ENCODE data around the gene KCNA10. TPM values are rescaled to one million over a fixed set of nuclear protein-coding genes. Genes with fewer than 3 reads are reported as not detected.
"Not testable (repeated sequence)": the region's sequence is repeated elsewhere in the genome, so short reads cannot be mapped to it uniquely, and the experiment has no call there.

The KCNA10 gene
- total RNA-seq, 1 experiment from 2014 or later, result not detected

DNA sequence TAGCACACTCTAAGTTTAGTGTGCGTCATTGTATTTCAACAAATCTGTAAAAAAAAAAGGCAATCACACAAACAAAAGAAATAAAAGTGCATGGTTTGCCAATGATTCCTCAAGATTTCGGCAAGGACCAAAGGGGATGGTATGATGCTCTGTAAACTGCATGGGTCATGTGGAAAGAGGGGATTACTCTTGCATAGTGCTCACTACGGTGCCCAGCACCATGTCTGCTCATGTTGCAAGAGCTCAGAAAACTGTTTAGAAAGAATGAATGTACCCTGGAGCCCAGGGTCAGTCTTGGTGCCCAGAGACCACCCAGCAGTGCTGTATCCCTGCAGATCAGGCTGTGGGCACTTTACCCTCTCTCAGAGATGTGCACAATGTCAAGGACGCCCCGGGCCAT lies 3.6 kb upstream of the KCNA10 start:
- Histone ChIP-seq H3K36me3 (replicated peaks; ENCODE audit: control insufficient read depth, insufficient read depth, low read length) (no peaks in the 10 kb centered on the region), H3K4me3 (ENCODE audit: insufficient read depth, low read depth, low read length) (no peak overlapping the region), H3K27me3 (ENCODE audit: control insufficient read depth, insufficient read depth, low read length) (peaks cover 7% of the 10 kb centered on the region; the same call in 1 of the 2 replicates)
- DNase-seq, result no peak

- no peaks in the 10 kb centered on the region for H3K36me3 ChIP-seq (replicated peaks; ENCODE audit: control insufficient read depth, insufficient read depth, low read length)
- H3K4me3 ChIP-seq (ENCODE audit: insufficient read depth, low read depth, low read length), result no peak overlapping the region
- H3K27me3 ChIP-seq (ENCODE audit: control insufficient read depth, insufficient read depth, low read length), result peaks cover 4% of the 10 kb centered on the region; the same call in 1 of the 2 replicates
- no peak for DNase-seq
Observed at GRCh38 chr1:110520827-110521226, 1.9 kb upstream of the KCNA10 start.

GRCh38 chr1:110515891-110516290 lies 3.1 kb downstream of the KCNA10 start:
- H3K27me3 ChIP-seq (ENCODE audit: control insufficient read depth, insufficient read depth, low read length), result no peaks in the 10 kb centered on the region
- no peak for DNase-seq
- no peaks in the 10 kb centered on the region for H3K36me3 ChIP-seq (replicated peaks; ENCODE audit: control insufficient read depth, insufficient read depth, low read length)
- no peak overlapping the region for H3K4me3 ChIP-seq (ENCODE audit: insufficient read depth, low read depth, low read length)

GRCh38 chr1:110515041-110515440 lies 3.9 kb downstream of the KCNA10 start:
- no peak for DNase-seq
- no peaks in the 10 kb centered on the region for H3K36me3 ChIP-seq (replicated peaks; ENCODE audit: control insufficient read depth, insufficient read depth, low read length)
- no peaks in the 10 kb centered on the region for H3K27me3 ChIP-seq (ENCODE audit: control insufficient read depth, insufficient read depth, low read length)
- H3K4me3 ChIP-seq (ENCODE audit: insufficient read depth, low read depth, low read length), result no peak overlapping the region

GRCh38 chr1:110513511-110513910 lies 5.5 kb downstream of the KCNA10 start:
- no peaks in the 10 kb centered on the region for H3K36me3 ChIP-seq (replicated peaks; ENCODE audit: control insufficient read depth, insufficient read depth, low read length)
- peak; percentile 54 for DNase-seq
- H3K27me3 ChIP-seq (ENCODE audit: control insufficient read depth, insufficient read depth, low read length), result no peaks in the 10 kb centered on the region
- H3K4me3 ChIP-seq (ENCODE audit: insufficient read depth, low read depth, low read length), result no peak overlapping the region

GRCh38 chr1:110511436-110511835 lies 7.5 kb downstream of the KCNA10 start:
- no peak for DNase-seq
- no peaks in the 10 kb centered on the region for H3K27me3 ChIP-seq (ENCODE audit: control insufficient read depth, insufficient read depth, low read length)
- no peaks in the 10 kb centered on the region for H3K36me3 ChIP-seq (replicated peaks; ENCODE audit: control insufficient read depth, insufficient read depth, low read length)
- H3K4me3 ChIP-seq (ENCODE audit: insufficient read depth, low read depth, low read length), result no peak overlapping the region

DNA sequence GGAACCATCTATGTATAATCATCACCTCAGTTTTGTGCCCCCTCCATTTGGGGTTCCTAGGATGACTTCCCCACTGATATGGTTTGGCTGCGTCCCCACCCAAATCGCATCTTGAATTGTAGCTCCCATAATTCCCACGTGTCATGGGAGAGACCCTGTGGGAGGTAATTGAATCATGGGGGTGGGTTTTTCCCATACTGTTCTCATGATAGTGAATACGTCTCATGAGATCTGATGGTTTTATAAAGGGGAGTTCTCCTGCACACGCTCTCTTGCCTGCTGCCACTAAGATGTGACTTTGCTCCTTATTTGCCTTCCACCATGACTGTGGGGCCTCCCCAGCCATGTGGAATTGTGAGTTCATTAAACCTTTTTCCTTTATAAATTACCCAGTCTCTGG lies 8.1 kb downstream of the KCNA10 start:
- not testable (repeated sequence) for H3K36me3 ChIP-seq (replicated peaks; ENCODE audit: control insufficient read depth, insufficient read depth, low read length); DNase-seq; H3K27me3 ChIP-seq (ENCODE audit: control insufficient read depth, insufficient read depth, low read length); H3K4me3 ChIP-seq (ENCODE audit: insufficient read depth, low read depth, low read length)

GRCh38 chr1:110509655-110510054 lies 9.3 kb downstream of the KCNA10 start:
- H3K36me3 ChIP-seq (replicated peaks; ENCODE audit: control insufficient read depth, insufficient read depth, low read length), result no peaks in the 10 kb centered on the region
- H3K27me3 ChIP-seq (ENCODE audit: control insufficient read depth, insufficient read depth, low read length), result no peaks in the 10 kb centered on the region
- no peak overlapping the region for H3K4me3 ChIP-seq (ENCODE audit: insufficient read depth, low read depth, low read length)
- DNase-seq, result no peak

DNA sequence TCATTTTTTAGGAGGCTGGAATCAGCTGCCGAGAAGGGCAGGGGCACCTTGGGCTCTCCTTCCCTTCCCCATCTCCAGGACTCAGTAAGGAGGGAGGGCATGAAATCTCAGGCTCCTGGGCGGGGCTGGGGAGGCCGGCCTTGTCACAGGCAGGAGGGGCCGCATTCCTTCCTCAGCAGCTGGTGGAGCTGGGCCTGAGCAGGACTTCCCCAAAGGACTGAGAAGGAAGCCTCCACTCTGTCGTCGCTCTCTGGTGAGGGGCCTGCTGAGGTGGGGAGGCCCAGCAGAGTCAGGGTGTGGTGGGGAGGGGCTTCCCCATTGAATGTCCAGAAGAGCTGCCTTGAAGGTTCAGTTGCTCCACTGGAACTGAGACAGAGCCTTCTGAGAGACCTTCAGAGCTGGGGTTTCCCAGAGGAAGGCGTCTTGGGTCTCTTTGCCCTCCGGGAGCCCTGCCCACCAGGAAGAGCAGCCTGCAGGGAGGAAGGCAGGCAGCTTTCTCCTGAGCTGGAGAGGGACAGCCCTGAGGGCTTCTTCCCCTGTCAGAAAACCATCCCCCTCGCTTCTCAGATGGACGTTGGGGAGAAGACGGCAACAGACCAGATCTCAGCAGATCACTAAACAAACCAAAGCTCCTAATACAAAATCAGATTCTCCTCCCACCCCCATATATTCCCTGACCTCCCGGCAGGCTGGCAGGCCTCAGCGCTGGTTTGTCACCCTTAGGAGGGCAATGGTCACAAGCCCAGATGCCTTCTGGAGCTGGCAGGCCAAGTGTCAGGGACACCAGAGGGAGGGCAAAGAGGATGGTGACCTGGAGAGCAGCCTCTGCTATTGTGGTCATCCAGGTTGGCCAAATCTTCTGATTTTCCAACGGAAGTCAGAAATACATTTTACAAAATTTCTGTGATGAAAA lies 10.7 kb downstream of the KCNA10 start:
- peak; percentile 85 for DNase-seq
- H3K27me3 ChIP-seq (ENCODE audit: control insufficient read depth, insufficient read depth, low read length), result no peaks in the 10 kb centered on the region
- no peaks in the 10 kb centered on the region for H3K36me3 ChIP-seq (replicated peaks; ENCODE audit: control insufficient read depth, insufficient read depth, low read length)
- H3K4me3 ChIP-seq (ENCODE audit: insufficient read depth, low read depth, low read length), result no peak overlapping the region

DNA sequence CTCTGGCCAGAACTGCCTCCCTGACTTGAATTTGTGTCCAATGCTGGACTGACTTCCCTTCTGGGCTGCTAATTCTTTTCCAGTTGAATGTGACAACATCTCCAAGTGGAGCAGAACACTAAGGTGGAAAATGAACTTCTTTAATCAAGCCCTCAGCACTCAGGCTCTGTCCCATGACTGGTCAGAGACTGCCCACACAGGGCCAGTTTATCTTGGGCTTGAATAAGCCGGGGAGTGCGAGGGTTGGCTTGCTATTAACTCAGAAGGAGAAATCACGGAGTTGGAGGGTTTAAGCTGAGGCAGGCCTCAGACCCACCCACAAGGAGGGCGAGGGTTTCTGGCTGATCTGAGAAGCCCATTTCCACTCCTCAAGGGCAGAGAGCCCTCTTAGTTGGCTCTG lies 12.4 kb downstream of the KCNA10 start:
- no peak for DNase-seq
- Histone ChIP-seq H3K36me3 (replicated peaks; ENCODE audit: control insufficient read depth, insufficient read depth, low read length) (no peaks in the 10 kb centered on the region), H3K27me3 (ENCODE audit: control insufficient read depth, insufficient read depth, low read length) (no peaks in the 10 kb centered on the region), H3K4me3 (ENCODE audit: insufficient read depth, low read depth, low read length) (no peak overlapping the region)

GRCh38 chr1:110505596-110505995 lies 13.4 kb downstream of the KCNA10 start:
- no peaks in the 10 kb centered on the region for H3K27me3 ChIP-seq (ENCODE audit: control insufficient read depth, insufficient read depth, low read length)
- no peaks in the 10 kb centered on the region for H3K36me3 ChIP-seq (replicated peaks; ENCODE audit: control insufficient read depth, insufficient read depth, low read length)
- no peak for DNase-seq
- no peak overlapping the region for H3K4me3 ChIP-seq (ENCODE audit: insufficient read depth, low read depth, low read length)

- Histone ChIP-seq H3K36me3 (replicated peaks; ENCODE audit: control insufficient read depth, insufficient read depth, low read length) (no peaks in the 10 kb centered on the region), H3K27me3 (ENCODE audit: control insufficient read depth, insufficient read depth, low read length) (no peaks in the 10 kb centered on the region), H3K4me3 (ENCODE audit: insufficient read depth, low read depth, low read length) (no peak overlapping the region)
- no peak for DNase-seq
Observed at GRCh38 chr1:110504226-110504625, 14.7 kb downstream of the KCNA10 start.

DNA sequence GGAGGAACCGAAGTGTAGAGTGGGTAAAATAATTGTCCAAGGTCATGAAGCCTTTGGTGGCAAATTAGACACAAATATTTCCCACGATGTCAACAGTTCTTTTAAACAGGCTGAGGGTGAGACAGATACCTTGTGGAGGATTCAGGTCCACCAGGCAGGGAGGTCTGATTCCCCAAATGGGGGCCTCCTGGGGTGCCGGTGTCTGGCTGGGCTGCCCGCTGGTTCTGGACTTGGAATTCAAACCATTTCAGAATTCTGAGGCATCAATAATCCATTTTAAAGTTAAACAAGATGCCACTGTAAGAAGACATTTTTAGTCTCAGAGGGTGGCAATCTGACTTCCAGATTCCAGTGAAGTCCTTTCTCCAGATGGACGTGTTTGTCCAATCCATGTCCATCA lies 15.5 kb downstream of the KCNA10 start:
- H3K36me3 ChIP-seq (replicated peaks; ENCODE audit: control insufficient read depth, insufficient read depth, low read length), result no peaks in the 10 kb centered on the region
- no peak for DNase-seq
- no peaks in the 10 kb centered on the region for H3K27me3 ChIP-seq (ENCODE audit: control insufficient read depth, insufficient read depth, low read length)
- H3K4me3 ChIP-seq (ENCODE audit: insufficient read depth, low read depth, low read length), result no peak overlapping the region

DNA sequence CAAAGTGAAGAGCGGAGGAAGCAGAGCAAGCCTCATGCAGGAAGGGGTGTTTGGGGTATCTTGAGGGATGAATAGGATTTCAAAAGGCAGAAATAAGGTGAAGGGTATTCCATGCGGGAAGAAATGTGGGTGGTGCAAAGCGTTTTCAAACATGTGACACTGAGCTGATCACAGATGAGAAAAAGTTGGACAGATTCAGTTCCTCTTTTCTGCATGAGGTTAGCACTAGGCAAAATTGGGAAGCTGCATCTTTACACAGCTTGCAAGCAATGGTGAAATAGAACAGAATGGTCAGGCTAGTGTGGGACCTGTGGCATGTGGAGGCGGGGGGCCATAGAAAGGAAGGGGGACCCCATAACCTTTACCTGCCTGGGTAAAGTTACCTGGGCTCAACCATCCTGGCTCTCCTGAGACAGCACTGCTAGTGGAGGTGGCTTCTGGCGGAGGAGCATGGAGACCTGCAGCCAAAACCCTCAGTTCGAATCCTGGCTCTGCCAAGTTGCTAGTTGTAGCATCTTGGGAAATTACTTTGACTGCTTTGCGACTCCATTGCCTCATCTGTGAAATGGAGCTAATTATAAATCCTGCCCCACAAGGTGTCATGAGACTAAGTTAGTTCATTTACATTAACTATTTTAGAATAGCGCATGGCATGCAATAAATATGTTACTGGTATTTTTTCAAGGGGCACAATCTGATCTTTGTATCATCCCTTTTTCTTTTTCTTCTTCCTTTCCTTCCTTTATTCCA lies 16.4 kb downstream of the KCNA10 start:
- no peaks in the 10 kb centered on the region for H3K27me3 ChIP-seq (ENCODE audit: control insufficient read depth, insufficient read depth, low read length)
- no peak overlapping the region for H3K4me3 ChIP-seq (ENCODE audit: insufficient read depth, low read depth, low read length)
- no peaks in the 10 kb centered on the region for H3K36me3 ChIP-seq (replicated peaks; ENCODE audit: control insufficient read depth, insufficient read depth, low read length)
- no peak for DNase-seq

GRCh38 chr1:110501488-110502132 lies 17.4 kb downstream of the KCNA10 start:
- H3K27me3 ChIP-seq (ENCODE audit: control insufficient read depth, insufficient read depth, low read length), result no peaks in the 10 kb centered on the region
- no peak overlapping the region for H3K4me3 ChIP-seq (ENCODE audit: insufficient read depth, low read depth, low read length)
- no peak for DNase-seq
- no peaks in the 10 kb centered on the region for H3K36me3 ChIP-seq (replicated peaks; ENCODE audit: control insufficient read depth, insufficient read depth, low read length)
